Cardiac fibroblast (primary cell): ENCODE measurements around the gene TNNT1.
A peak's percentile ranks its signal among the peaks of the same experiment; 100 is the strongest.

ENCODE experiments used
- DNase-seq, 2 donors: peaks; one replicate each; pipeline versions ENCODE4 v3.0.0 to v3.0.0-alpha.2; 2010; ENCODE audit warnings: low read depth in 2 of 2
- H3K4me3 ChIP-seq, 2 donors: replicated peaks in 1 of 2; 1 replicate in 1 of 2; 2 replicates in 1 of 2; pipeline ENCODE4 v1.5.1; 2011; ENCODE audit warnings: low read depth in 2 of 2, low read length in 2 of 2, mild to moderate bottlenecking in 2 of 2, moderate library complexity in 1 of 2
- CTCF ChIP-seq: IDR thresholded peaks from one replicate; pipeline ENCODE4 v1.5.1; 2011; ENCODE audit warnings: low read depth, mild to moderate bottlenecking, low read length, inconsistent platforms

TNNT1 gene

DNA sequence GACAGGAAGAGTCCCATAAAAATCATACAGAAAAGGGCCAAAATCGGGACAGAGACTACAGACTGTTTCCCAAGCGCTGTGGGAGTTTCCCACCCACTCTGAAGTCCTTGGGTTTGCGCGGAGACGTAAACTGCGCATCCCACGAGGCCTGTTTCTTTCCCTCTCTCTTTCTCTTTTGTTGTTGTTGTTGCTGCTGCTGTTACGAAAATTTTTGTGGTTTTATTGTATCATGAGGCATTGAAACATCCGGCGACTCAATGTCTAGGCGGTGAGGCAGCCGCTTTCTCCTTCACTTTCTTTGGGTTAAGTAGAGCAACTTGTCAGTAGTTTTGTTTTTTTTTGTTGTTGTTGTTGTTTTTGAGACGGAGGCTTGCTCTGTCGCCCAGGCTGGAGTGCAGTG lies 30.0 kb downstream of the TNNT1 start:
- peak in 1 of 2 donors; percentile 27 for DNase-seq
- TF ChIP-seq CTCF = no peak
- no peak overlapping the region for H3K4me3 ChIP-seq

GRCh38 chr19:55118401-55118991 lies 30.5 kb downstream of the TNNT1 start:
- peak in 1 of 2 donors; percentile 61 for DNase-seq
- no peak for TF ChIP-seq CTCF

GRCh38 chr19:55117663-55118391 lies 31.2 kb downstream of the TNNT1 start:
- H3K4me3 ChIP-seq = peak overlapping the region; percentile 53 to 96
- no peak for TF ChIP-seq CTCF
- DNase-seq = peak; percentile 99

More at GRCh38 chr19:55118401-55118991, 30.5 kb downstream of the TNNT1 start:
- H3K4me3 ChIP-seq = peak overlapping the region; percentile 53 to 96

- no peak for TF ChIP-seq CTCF
- H3K4me3 ChIP-seq = peak within 1 kb of the TSS; percentile 96 to 99
- no peak for DNase-seq
These were observed 31.9 kb downstream of the TNNT1 start, which contains the start of gene PPP1R12C for GRCh38 chr19:55116859-55117662. PPP1R12C (minus strand) TSS chr19:55117637; CDS start chr19:55117543, 94 bp downstream.

DNA sequence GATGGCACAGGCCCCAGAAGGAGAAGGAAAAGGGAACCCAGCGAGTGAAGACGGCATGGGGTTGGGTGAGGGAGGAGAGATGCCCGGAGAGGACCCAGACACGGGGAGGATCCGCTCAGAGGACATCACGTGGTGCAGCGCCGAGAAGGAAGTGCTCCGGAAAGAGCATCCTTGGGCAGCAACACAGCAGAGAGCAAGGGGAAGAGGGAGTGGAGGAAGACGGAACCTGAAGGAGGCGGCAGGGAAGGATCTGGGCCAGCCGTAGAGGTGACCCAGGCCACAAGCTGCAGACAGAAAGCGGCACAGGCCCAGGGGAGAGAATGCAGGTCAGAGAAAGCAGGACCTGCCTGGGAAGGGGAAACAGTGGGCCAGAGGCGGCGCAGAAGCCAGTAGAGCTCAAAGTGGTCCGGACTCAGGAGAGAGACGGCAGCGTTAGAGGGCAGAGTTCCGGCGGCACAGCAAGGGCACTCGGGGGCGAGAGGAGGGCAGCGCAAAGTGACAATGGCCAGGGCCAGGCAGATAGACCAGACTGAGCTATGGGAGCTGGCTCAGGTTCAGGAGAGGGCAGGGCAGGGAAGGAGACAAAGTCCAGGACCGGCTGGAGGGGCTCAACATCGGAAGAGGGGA lies 32.7 kb downstream of the TNNT1 start:
- H3K4me3 ChIP-seq = peak overlapping the region; percentile 96 to 99
- peak; percentile 67 to 76 for DNase-seq
- TF ChIP-seq CTCF = no peak

- DNase-seq = peak; percentile 39 to 76
- TF ChIP-seq CTCF = no peak
- H3K4me3 ChIP-seq = peak overlapping the region; percentile 96 to 99
These were observed 33.5 kb downstream of the TNNT1 start for GRCh38 chr19:55115446-55116065.
